Measurements from ENCODE around the gene SOX21. TPM values are rescaled to one million over a fixed set of nuclear protein-coding genes. Genes with fewer than 3 reads are reported as not detected.

The SOX21 gene
- polyA plus RNA-seq (2012; ENCODE audit: insufficient read length, low read depth), result not detected

GRCh38 chr13:94712287-94712811 is at the start of gene SOX21:
TSS of gene SOX21 (minus strand) at chr13:94712545. CDS start at chr13:94712049, 496 bp downstream.
- TF ChIP-seq FOXP2 (optimal IDR thresholded peaks at IDR 0.05; ENCODE audit: borderline replicate concordance, extremely low read depth, extremely low read length, insufficient read depth), result no peak
- TF ChIP-seq SIN3A (IDR thresholded peaks at IDR 0.05; ENCODE audit: borderline replicate concordance, insufficient read depth, low read length), result no peak
- no peak for TF ChIP-seq TAF1 (IDR thresholded peaks at IDR 0.05; ENCODE audit: borderline replicate concordance, insufficient read depth, low read length)
- TF ChIP-seq POLR2AphosphoS5 (IDR thresholded peaks at IDR 0.05; ENCODE audit: low read depth, low read length), result no peak
- TF ChIP-seq REST (IDR thresholded peaks at IDR 0.05; ENCODE audit: insufficient read depth in 1 of 2, low read depth in 2 of 2, low read length in 2 of 2), result no peak

GRCh38 chr13:94761407-94761806 is 49.1 kb upstream of the SOX21 start:
- TF ChIP-seq REST (IDR thresholded peaks at IDR 0.05; ENCODE audit: insufficient read depth in 1 of 2, low read depth in 2 of 2, low read length in 2 of 2) (no peak), POLR2AphosphoS5 (IDR thresholded peaks at IDR 0.05; ENCODE audit: low read depth, low read length) (no peak), FOXP2 (optimal IDR thresholded peaks at IDR 0.05; ENCODE audit: borderline replicate concordance, extremely low read depth, extremely low read length, insufficient read depth) (no peak), TAF1 (IDR thresholded peaks at IDR 0.05; ENCODE audit: borderline replicate concordance, insufficient read depth, low read length) (no peak), SIN3A (IDR thresholded peaks at IDR 0.05; ENCODE audit: borderline replicate concordance, insufficient read depth, low read length) (no peak)

- TF ChIP-seq REST (IDR thresholded peaks at IDR 0.05; ENCODE audit: insufficient read depth in 1 of 2, low read depth in 2 of 2, low read length in 2 of 2), result no peak
These were observed 46.9 kb upstream of the SOX21 start for GRCh38 chr13:94759120-94759728.

GRCh38 chr13:94758436-94758960 is 46.2 kb upstream of the SOX21 start:
- TF ChIP-seq REST (IDR thresholded peaks at IDR 0.05; ENCODE audit: insufficient read depth in 1 of 2, low read depth in 2 of 2, low read length in 2 of 2) (no peak), SIN3A (IDR thresholded peaks at IDR 0.05; ENCODE audit: borderline replicate concordance, insufficient read depth, low read length) (no peak), FOXP2 (optimal IDR thresholded peaks at IDR 0.05; ENCODE audit: borderline replicate concordance, extremely low read depth, extremely low read length, insufficient read depth) (no peak), POLR2AphosphoS5 (IDR thresholded peaks at IDR 0.05; ENCODE audit: low read depth, low read length) (no peak), TAF1 (IDR thresholded peaks at IDR 0.05; ENCODE audit: borderline replicate concordance, insufficient read depth, low read length) (no peak)
